Subcutaneous preadipocyte (primary cell): ENCODE results near the gene GNAT1. TPM values are rescaled to one million over a fixed set of nuclear protein-coding genes. Genes with fewer than 3 reads are reported as not detected.

Experiments used
- small RNA-seq: library from RNA; depleted of rRNA; stranded (forward); fragments of <200 nt; gene quantifications from one replicate; pipeline ENCODE3, GENCODE V24; 2012
- total RNA-seq: library from RNA; depleted of rRNA; stranded (reverse); fragments of >200 nt; gene quantifications from 2 replicates; pipeline ENCODE4 v1.2.3, GENCODE V29; 2012

The GNAT1 gene
- not detected in 2 replicates for total RNA-seq

DNA sequence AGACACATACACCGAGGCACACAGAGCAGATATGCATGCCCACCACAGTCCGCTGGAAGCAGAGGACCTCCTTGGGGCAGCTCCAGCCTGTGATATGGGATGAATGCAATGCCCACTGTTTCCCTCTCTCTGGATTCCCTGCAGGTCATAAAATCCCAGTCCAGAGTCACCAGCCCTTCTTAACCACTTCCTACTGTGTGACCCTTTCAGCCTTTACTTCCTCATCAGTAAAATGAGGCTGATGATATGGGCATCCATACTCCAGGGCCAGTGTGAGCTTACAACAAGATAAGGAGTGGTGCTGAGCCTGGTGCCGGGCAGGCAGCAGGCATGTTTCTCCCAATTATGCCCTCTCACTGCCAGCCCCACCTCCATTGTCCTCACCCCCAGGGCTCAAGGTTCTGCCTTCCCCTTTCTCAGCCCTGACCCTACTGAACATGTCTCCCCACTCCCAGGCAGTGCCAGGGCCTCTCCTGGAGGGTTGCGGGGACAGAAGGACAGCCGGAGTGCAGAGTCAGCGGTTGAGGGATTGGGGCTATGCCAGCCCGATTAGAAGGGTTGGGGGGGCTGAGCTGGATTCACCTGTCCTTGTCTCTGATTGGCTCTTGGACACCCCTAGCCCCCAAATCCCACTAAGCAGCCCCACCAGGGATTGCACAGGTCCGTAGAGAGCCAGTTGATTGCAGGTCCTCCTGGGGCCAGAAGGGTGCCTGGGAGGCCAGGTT lies at the start of gene GNAT1:
TSS of gene GNAT1 (plus strand) at position 675 of the 725 bp plus-strand sequence. CDS start 116 bp downstream, outside the sequence.

DNA sequence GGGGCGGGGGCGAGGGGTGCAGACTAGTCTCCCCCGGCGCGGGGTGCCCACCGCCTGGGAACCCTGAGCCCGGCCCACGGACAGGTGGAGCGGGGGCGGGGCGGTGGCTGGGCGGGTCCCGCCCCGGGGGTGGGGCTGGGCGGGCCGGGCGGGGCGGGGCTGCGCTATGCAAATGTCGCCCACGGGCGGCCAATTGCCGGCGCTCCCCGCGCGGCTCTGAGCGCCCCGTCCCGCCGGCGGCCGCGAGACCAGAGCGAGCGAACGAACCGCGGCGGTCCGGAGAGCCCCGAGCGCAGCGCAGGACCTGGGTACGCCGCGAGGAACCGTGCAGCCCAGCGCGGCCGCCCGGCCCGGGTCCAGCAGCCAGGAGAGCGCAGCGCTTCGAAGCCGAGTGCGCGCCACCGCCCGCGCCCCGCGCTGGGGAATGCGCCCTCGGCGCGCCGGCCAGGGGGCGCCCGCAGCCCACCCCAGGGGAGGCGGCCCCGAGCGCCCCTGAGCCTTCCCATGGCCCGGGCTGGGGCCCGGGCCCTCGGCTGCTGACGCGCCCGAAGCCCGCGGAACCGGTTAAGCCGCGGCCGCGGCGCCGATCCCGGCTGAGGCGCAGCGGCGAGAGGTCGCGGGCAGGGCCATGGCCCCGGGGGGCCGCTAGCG lies 36.4 kb upstream of the GNAT1 start, which contains the start of gene SEMA3F:
TSS of gene SEMA3F (plus strand) at position 485 of the 651 bp plus-strand sequence. CDS start 4,299 bp downstream, outside the sequence.

DNA sequence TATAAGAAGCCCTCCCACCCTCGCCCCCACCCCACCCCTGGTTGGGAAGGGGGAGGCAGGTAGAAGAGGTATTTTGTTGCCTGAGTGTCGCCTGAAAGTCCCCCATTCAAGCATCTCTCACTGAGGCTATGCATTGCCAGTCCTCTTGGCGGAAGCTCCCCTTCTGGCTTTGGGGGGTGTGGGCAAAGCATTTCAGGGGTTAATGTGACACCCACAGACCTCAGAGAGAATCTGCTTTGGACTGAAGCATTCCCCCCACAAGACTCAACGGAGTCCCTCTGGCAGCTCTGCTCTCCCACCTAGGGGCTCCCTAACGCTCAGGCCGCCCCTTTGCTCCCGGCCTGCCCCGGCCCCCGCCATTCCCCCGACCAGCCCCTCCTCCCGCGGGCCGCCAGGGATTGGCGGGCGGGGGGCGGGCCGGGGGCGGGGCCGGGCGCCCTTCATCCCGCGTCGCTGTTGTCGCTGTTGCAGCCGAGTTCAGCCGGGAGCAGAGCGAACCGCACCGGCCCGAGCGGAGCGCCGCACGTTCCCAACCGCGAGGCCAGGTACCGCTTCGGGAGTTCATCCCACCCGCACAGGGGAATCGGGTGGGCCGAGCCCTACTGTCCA lies 13.5 kb downstream of the GNAT1 start, which contains the start of gene SLC38A3:
TSS of gene SLC38A3 (plus strand) at position 468 of the 609 bp plus-strand sequence. CDS start 8,929 bp downstream, outside the sequence.

DNA sequence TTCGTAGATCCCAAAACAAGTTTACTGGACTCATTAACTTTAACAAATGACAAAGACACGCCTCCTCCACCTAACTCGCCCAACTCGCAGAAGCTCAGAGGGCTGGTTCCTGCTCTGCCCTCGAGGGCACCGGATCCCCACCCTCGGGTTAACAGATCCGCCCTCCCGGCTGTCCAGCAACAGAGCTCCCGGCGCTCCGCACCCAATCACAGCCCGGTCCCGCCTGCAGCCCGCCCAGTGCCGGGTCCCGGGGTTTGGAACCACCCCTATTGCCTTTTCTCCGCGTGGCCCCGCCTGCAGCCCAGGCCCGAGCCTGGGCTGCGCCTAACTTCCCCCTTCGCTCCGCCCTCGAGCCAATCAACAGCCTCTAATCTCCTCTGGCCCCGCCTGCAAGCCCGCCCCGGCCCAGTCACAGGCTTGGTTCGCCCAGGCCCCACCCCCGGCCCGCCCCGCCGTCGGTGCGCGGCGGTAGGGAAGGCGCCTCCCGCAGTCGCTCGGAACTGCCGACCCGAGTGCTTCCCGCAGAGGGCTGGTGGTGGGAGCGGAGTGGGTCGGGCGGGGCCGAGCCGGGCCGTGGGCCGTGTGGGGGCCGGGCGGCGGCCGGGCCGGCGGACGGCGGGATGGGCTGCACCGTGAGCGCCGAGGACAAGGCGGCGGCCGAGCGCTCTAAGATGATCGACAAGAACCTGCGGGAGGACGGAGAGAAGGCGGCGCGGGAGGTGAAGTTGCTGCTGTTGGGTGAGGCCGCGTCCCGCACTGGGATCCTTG lies 44.5 kb downstream of the GNAT1 start, which contains the start of gene GNAI2:
TSS of gene GNAI2 (plus strand) at position 489 of the 768 bp plus-strand sequence. CDS start at position 621, 132 bp downstream.

Small RNA genes within 50 kb of the gene (small RNA-seq; reads per million reads assigned to genes)
- not detected for gene MIR566
- gene MIR5787, result not detected

Other genes with a start within 250 kb of the GNAT1 start
- gene RBM5, start 102.7 kb upstream of the GNAT1 start, total RNA-seq, result 126 and 161 TPM in 2 replicates
- 0.73 and 6.5 TPM in 2 replicates for gene SEMA3F, start 36.3 kb upstream of the GNAT1 start, total RNA-seq
- not detected in 2 replicates for gene SLC38A3, start 13.7 kb downstream of the GNAT1 start, total RNA-seq
- 231 and 232 TPM in 2 replicates for gene GNAI2, start 44.6 kb downstream of the GNAT1 start, total RNA-seq
- gene SEMA3B, start 77.5 kb downstream of the GNAT1 start, total RNA-seq, result 0.59 and 0.73 TPM in 2 replicates
- gene LSMEM2, start 87.5 kb downstream of the GNAT1 start, total RNA-seq, result not detected in 2 replicates
- gene IFRD2, start 100.8 kb downstream of the GNAT1 start, total RNA-seq, result 133 and 152 TPM in 2 replicates
- 3.3 and 5.7 TPM in 2 replicates for gene HYAL3, start 107.8 kb downstream of the GNAT1 start, total RNA-seq
- gene NAA80, start 107.8 kb downstream of the GNAT1 start, total RNA-seq, result 11.5 and 15.8 TPM in 2 replicates
- 2.7 and 3.7 TPM in 2 replicates for gene HYAL1, start 112.0 kb downstream of the GNAT1 start, total RNA-seq
- gene HYAL2, start 131.1 kb downstream of the GNAT1 start, total RNA-seq, result 32.0 and 34.4 TPM in 2 replicates
- gene TUSC2, start 136.6 kb downstream of the GNAT1 start, total RNA-seq, result 10.7 and 11.9 TPM in 2 replicates
- gene RASSF1, start 149.2 kb downstream of the GNAT1 start, total RNA-seq, result 23.9 and 25.0 TPM in 2 replicates
- under 0.01 and 0.20 TPM in 2 replicates for gene ZMYND10, start 154.1 kb downstream of the GNAT1 start, total RNA-seq
- gene NPRL2, start 159.2 kb downstream of the GNAT1 start, total RNA-seq, result 23.5 and 28.7 TPM in 2 replicates
- 18.8 and 25.4 TPM in 2 replicates for gene CYB561D2, start 159.3 kb downstream of the GNAT1 start, total RNA-seq
- 54.2 and 55.9 TPM in 2 replicates for gene TMEM115, start 167.9 kb downstream of the GNAT1 start, total RNA-seq